Smooth muscle cell (in vitro differentiated cells): ENCODE results near the gene CPT1C. TPM values are rescaled to one million over a fixed set of nuclear protein-coding genes. Genes with fewer than 3 reads are reported as not detected.
A peak's percentile ranks its signal among the peaks of the same experiment; 100 is the strongest.

Source experiments
- DNase-seq: peaks from one replicate; lab custom pipeline; 2025; ENCODE audit not compliant: unreplicated experiment; lab: John Stamatoyannopoulos, UW
- H2AFZ ChIP-seq: fragments of 200-600 bp; sonication (generic); 2 replicates; pipeline ENCODE4 v1.6.0; 2016; ENCODE audit warnings: antibody characterized with exemption, low read depth, mild to moderate bottlenecking
- H3F3A ChIP-seq: fragments of 200-600 bp; sonication (generic); 2 replicates; pipeline ENCODE4 v1.6.0; 2017; ENCODE audit warnings: antibody characterized with exemption, low read depth
- H3K27ac ChIP-seq: fragments of 200-600 bp; sonication (generic); 2 replicates; pipeline ENCODE4 v1.5.1; 2016; ENCODE audit warnings: low read depth, mild to moderate bottlenecking
- H3K27me3 ChIP-seq: fragments of 200-600 bp; sonication (generic); 2 replicates; pipeline ENCODE4 v1.6.1; 2016; ENCODE audit warnings: low read depth, mild to moderate bottlenecking
- H3K36me3 ChIP-seq: fragments of 200-600 bp; sonication (generic); 2 replicates; pipeline ENCODE4 v1.5.1; 2016; ENCODE audit warnings: low read depth
- H3K4me1 ChIP-seq: fragments of 200-600 bp; sonication (generic); 2 replicates; pipeline ENCODE4 v1.5.1; 2016; ENCODE audit warnings: low read depth
- H3K4me2 ChIP-seq: fragments of 200-600 bp; sonication (generic); 2 replicates; pipeline ENCODE4 v1.6.0; 2016; ENCODE audit warnings: mild to moderate bottlenecking
- H3K4me3 ChIP-seq: fragments of 200-600 bp; sonication (generic); 2 replicates; pipeline ENCODE4 v1.5.1; 2016; ENCODE audit warnings: mild to moderate bottlenecking
- H3K79me2 ChIP-seq: fragments of 200-600 bp; sonication (generic); 2 replicates; pipeline ENCODE4 v1.6.0; 2016; ENCODE audit warnings: low read depth, mild to moderate bottlenecking
- H3K9ac ChIP-seq: fragments of 200-600 bp; sonication (generic); 2 replicates; pipeline ENCODE4 v1.6.0; 2016; ENCODE audit warnings: low read depth
- H3K9me3 ChIP-seq: fragments of 200-600 bp; sonication (generic); replicated peaks from 2 replicates; pipeline ENCODE4 v1.5.1; 2016; ENCODE audit warnings: low read depth
- H4K20me1 ChIP-seq: fragments of 200-600 bp; sonication (generic); 2 replicates; pipeline ENCODE4 v1.6.0; 2016; ENCODE audit warnings: low read depth
- CTCF ChIP-seq: fragments of 200-600 bp; sonication (generic); IDR thresholded peaks from 2 replicates; pipeline ENCODE4 v1.5.1; 2017; ENCODE audit warnings: borderline replicate concordance, mild to moderate bottlenecking, antibody characterized with exemption; ENCODE audit not compliant: insufficient read depth, poor library complexity, severe bottlenecking
- WGBS: methylation state at CpG from one replicate; pipeline ENCODE4 v1.1.7; 2016; ENCODE audit warnings: low lambda C conversion rate; 5-methylcytosine and 5-hydroxymethylcytosine counted together
- polyA plus RNA-seq: library from polyadenylated mRNA; unstranded; fragments of >200 nt; fragmentation: Nextera tagmentation; extraction: Ambion mirVana; gene quantifications from 2 replicates; pipeline ENCODE4 v1.2.1, GENCODE V29; 2016
- total RNA-seq: library from RNA; depleted of rRNA; stranded (reverse); fragments of >200 nt; gene quantifications from 2 replicates; pipeline ENCODE4 v1.2.3, GENCODE V29; 2014

Gene CPT1C
- total and polyA plus RNA-seq, 2 experiments from 2014 or later, result 19.7 to 20.0 TPM

GRCh38 chr19:49665351-49666119, 25.4 kb upstream of the CPT1C start, which contains the start of the genes BCL2L12 and IRF3:
Gene BCL2L12, plus strand, starts transcription at chr19:49665933. Its CDS starts 760 bp downstream, at chr19:49666693.
Gene IRF3, minus strand, starts transcription at chr19:49665857. Its CDS starts 1,019 bp downstream, at chr19:49664838.
- no peaks in the 10 kb centered on the region for H3K9me3 ChIP-seq
- no peak for TF ChIP-seq CTCF
- peaks cover 18% of the 10 kb centered on the region for H4K20me1 ChIP-seq
- H3K27me3 ChIP-seq, result no peaks in the 10 kb centered on the region
- DNase-seq, result peak; percentile 93
- H3K4me1 ChIP-seq, result peaks cover 6% of the 10 kb centered on the region
- WGBS, result under 1% methylated on average over 49 of the region's 50 CpGs
- H3F3A ChIP-seq, result no peaks in the 10 kb centered on the region
- peak within 1 kb of the TSS; percentile 67 for H3K27ac ChIP-seq
- H3K36me3 ChIP-seq, result no peaks in the 10 kb centered on the region
- H3K9ac ChIP-seq, result peak within 1 kb of the TSS; percentile 84
- H2AFZ ChIP-seq, result no peak within 1 kb of the TSS
- H3K79me2 ChIP-seq, result peaks cover 14% of the 10 kb centered on the region
- peak within 1 kb of the TSS; percentile 88 for H3K4me2 ChIP-seq
- H3K4me3 ChIP-seq, result peak within 1 kb of the TSS; percentile 80

- H3F3A ChIP-seq, result no peaks in the 10 kb centered on the region
- H3K36me3 ChIP-seq, result no peaks in the 10 kb centered on the region
Observed at GRCh38 chr19:49666120-49666444, 24.8 kb upstream of the CPT1C start.

GRCh38 chr19:49667473-49667872, 23.4 kb upstream of the CPT1C start:
- no peaks in the 10 kb centered on the region for H3K27me3 ChIP-seq
- peaks cover 6% of the 10 kb centered on the region for H3K4me1 ChIP-seq
- peaks cover 14% of the 10 kb centered on the region for H3K79me2 ChIP-seq
- no peak overlapping the region for H3K4me3 ChIP-seq
- H3F3A ChIP-seq, result no peaks in the 10 kb centered on the region
- H2AFZ ChIP-seq, result no peak overlapping the region
- H3K36me3 ChIP-seq, result no peaks in the 10 kb centered on the region
- TF ChIP-seq CTCF, result no peak
- no peak overlapping the region for H3K27ac ChIP-seq
- WGBS, result 100% methylated on average over 2 of the region's 2 CpGs
- H3K4me2 ChIP-seq, result no peak overlapping the region
- no peaks in the 10 kb centered on the region for H3K9me3 ChIP-seq
- DNase-seq, result no peak
- H3K9ac ChIP-seq, result no peak overlapping the region
- peaks cover 11% of the 10 kb centered on the region for H4K20me1 ChIP-seq

More at GRCh38 chr19:49666120-49666444, 24.8 kb upstream of the CPT1C start:
- no peak for DNase-seq
- H3K4me2 ChIP-seq, result peak overlapping the region; percentile 88
- H3K79me2 ChIP-seq, result peaks cover 14% of the 10 kb centered on the region
- WGBS, result 0% methylated on average over 9 of the region's 9 CpGs
- peaks cover 6% of the 10 kb centered on the region for H3K4me1 ChIP-seq
- H3K9me3 ChIP-seq, result no peaks in the 10 kb centered on the region
- no peaks in the 10 kb centered on the region for H3K27me3 ChIP-seq
- H3K9ac ChIP-seq, result peak overlapping the region; percentile 84
- no peak for TF ChIP-seq CTCF
- peak overlapping the region; percentile 50 for H3K27ac ChIP-seq
- peak overlapping the region; percentile 80 for H3K4me3 ChIP-seq
- H4K20me1 ChIP-seq, result peaks cover 16% of the 10 kb centered on the region
- no peak overlapping the region for H2AFZ ChIP-seq
